ENCODE results near the gene TLE5.

DNA sequence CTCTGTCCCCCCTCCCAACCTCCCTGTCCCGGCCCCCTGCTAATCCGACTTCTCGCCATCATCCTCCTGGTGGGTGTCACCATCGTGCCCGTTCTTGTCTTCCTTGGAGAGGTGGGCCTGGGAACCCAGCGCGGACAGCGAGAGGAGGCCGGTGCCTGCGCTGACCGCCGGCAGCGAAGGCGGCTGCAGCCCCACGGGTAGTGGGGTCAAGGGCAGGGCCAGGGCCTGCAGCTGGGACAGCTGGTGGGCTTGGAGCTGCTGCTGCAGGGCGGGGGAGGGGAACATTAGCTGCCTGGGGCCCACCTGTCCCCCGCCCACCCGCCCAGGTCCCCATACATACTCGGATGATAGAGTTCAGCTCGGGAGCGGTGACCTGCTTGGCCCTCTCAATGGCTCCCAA lies 8.5 kb downstream of the TLE5 start:
- TF ChIP-seq CTCF (optimal IDR thresholded peaks at IDR 0.05 in 1 of 3, IDR thresholded peaks at IDR 0.05 in 1 of 3, conservative IDR thresholded peaks at IDR 0.05 in 1 of 3; ENCODE audit: extremely low read depth in 1 of 3, insufficient read depth in 2 of 3, low read length in 3 of 3) (no peak), EZH2 (IDR thresholded peaks at IDR 0.05; ENCODE audit: low read length) (no peak)

All from keratinocyte (primary cell).